K562 (cell line): Measurements from ENCODE around the gene PDZD2. TPM values are rescaled to one million over a fixed set of nuclear protein-coding genes. Genes with fewer than 3 reads are reported as not detected.

Experiments used
- ATAC-seq: fragments of 200-7000 bp; cut with Tn5 transposase; 3 replicates; pipeline ENCODE4 v1.9.1; 2020; ENCODE audit warnings: moderate library complexity
- BruUV-seq: library from RNA; stranded (reverse); fragments of 400-500 nt; replicated peaks from 2 replicates; lab custom pipeline; 2021; lab: Mats Ljungman, UMichigan
- CTCF ChIA-PET: fragments of 300-600 bp; formaldehyde crosslinking; extraction: SDS; loops from one replicate; lab custom pipeline; 2021; ENCODE audit warnings: low intra/inter-chr PET ratio; lab: Yijun Ruan, JAX
- POLR2A ChIA-PET: fragments of 300-600, 350-650 bp; sonication (Branson Sonifier 250); formaldehyde crosslinking; extraction: SDS; loops from one replicate; lab custom pipeline; 2021; ENCODE audit warnings: antibody characterized with exemption, inconsistent platforms; lab: Yijun Ruan, JAX
- DNase-seq, 4 experiments: peaks; one replicate each; pipeline versions ENCODE4 v3.0.0 to v3.0.0-alpha.2; 2011 to 2018; ENCODE audit warnings: low spot score in 3 of 4, mixed read lengths in 3 of 4; ENCODE audit errors: extremely low read depth in 1 of 4
- FAIRE-seq: peaks from 2 replicates; lab custom pipeline; 2011; peaks lifted over from hg19 to GRCh38; lab: Jason Lieb, UNC
- H2AFZ ChIP-seq: 2 replicates; pipeline ENCODE4 v1.6.0; 2011; ENCODE audit warnings: low read depth, low read length, control low read depth, inconsistent platforms
- H3K27ac ChIP-seq: fragments of 200-600 bp; 3 replicates; pipeline ENCODE4 v1.8.0; 2011; ENCODE audit warnings: low read depth, mild to moderate bottlenecking, control low read depth, inconsistent platforms, low read length, moderate library complexity, mixed read lengths; ENCODE audit errors: extremely low read depth
- H3K27me3 ChIP-seq, 2 experiments: fragments of 300-600 bp in 1 of 2; 2 replicates in 1 of 2; 3 replicates in 1 of 2; pipeline versions ENCODE4 v1.6.0 to v1.8.0; 2011; ENCODE audit warnings: inconsistent platforms in 2 of 2, low read length in 2 of 2, mild to moderate bottlenecking in 1 of 2, mixed read lengths in 1 of 2, moderate library complexity in 1 of 2; ENCODE audit not compliant: control insufficient read depth in 2 of 2, insufficient read depth in 2 of 2
- H3K36me3 ChIP-seq: fragments of 300-600 bp; 3 replicates; pipeline ENCODE4 v1.8.0; 2011; ENCODE audit warnings: mild to moderate bottlenecking, low read length, inconsistent platforms; ENCODE audit not compliant: control insufficient read depth, insufficient read depth
- H3K4me1 ChIP-seq, 2 experiments: fragments of 200-600 bp in 1 of 2; replicated peaks in 1 of 2; 2 replicates in 1 of 2; 3 replicates in 1 of 2; pipeline versions ENCODE4 v1.5.1 to v1.8.0; 2011; ENCODE audit warnings: inconsistent platforms in 2 of 2, low read length in 2 of 2, mild to moderate bottlenecking in 1 of 2, mixed read lengths in 1 of 2, moderate library complexity in 1 of 2; ENCODE audit not compliant: control insufficient read depth in 2 of 2, insufficient read depth in 2 of 2
- H3K4me2 ChIP-seq: 2 replicates; pipeline ENCODE4 v1.6.1; 2011; ENCODE audit warnings: low read length, control low read depth, inconsistent platforms, mixed read lengths; ENCODE audit not compliant: insufficient read depth
- H3K4me3 ChIP-seq: fragments of 200-600 bp; sonication (generic), shearing (Covaris generic); 2 replicates; pipeline ENCODE4 v1.5.1; 2016; ENCODE audit warnings: control low read depth, inconsistent platforms
- H3K79me2 ChIP-seq: fragments of 200-600 bp; 3 replicates; pipeline ENCODE4 v1.8.0; 2011; ENCODE audit warnings: low read length, inconsistent platforms; ENCODE audit not compliant: control insufficient read depth, insufficient read depth
- H3K9ac ChIP-seq, 2 experiments: 2 replicates each; pipeline versions ENCODE4 v1.6.0 to v1.6.1; 2011; ENCODE audit warnings: low read depth in 2 of 2, low read length in 2 of 2, control low read depth in 1 of 2, inconsistent platforms in 1 of 2, mild to moderate bottlenecking in 1 of 2, mixed read lengths in 1 of 2; ENCODE audit not compliant: insufficient read depth in 1 of 2
- H3K9me1 ChIP-seq: one replicate; pipeline ENCODE4 v1.6.0; 2011; ENCODE audit warnings: inconsistent platforms, mild to moderate bottlenecking, low read length, moderate library complexity; ENCODE audit not compliant: control insufficient read depth, insufficient read depth
- H3K9me3 ChIP-seq: replicated peaks from 2 replicates; pipeline ENCODE4 v1.5.1; 2011; ENCODE audit warnings: low read depth, low read length, inconsistent platforms; ENCODE audit not compliant: control insufficient read depth, insufficient read depth
- H4K20me1 ChIP-seq: replicated peaks from 2 replicates; pipeline ENCODE4 v1.6.1; 2011; ENCODE audit warnings: low read length, inconsistent platforms, mixed read lengths; ENCODE audit not compliant: control insufficient read depth, insufficient read depth
- NEUROD1 ChIP-seq: fragments of 150-350 bp; IDR thresholded peaks from 2 replicates; pipeline ENCODE4 v1.6.1; 2014; ENCODE audit warnings: borderline replicate concordance, low read length, low read depth; ENCODE audit not compliant: partially characterized antibody
- RAD21 ChIP-seq, 2 experiments: fragments of 250-450 bp in 1 of 2; fragments of 450-650 bp in 1 of 2; sonication (Bioruptor Pico) in 1 of 2; formaldehyde crosslinking in 1 of 2; IDR thresholded peaks in 1 of 2; conservative IDR thresholded peaks in 1 of 2; 2 replicates each; pipeline versions ENCODE4 v1.4.0 to v1.8.0; 2020 to 2022; ENCODE audit warnings: mild to moderate bottlenecking in 2 of 2, moderate library complexity in 1 of 2
- ZNF184 ChIP-seq: sonication (generic); formaldehyde crosslinking; IDR thresholded peaks from 2 replicates; pipeline ENCODE4 v1.5.0; 2020; ENCODE audit warnings: missing genetic modification reagents
- WGBS: fragments of 100-300 bp; shearing (Covaris generic); methylation state at CpG from one replicate; pipeline ENCODE4 v1.1.6; 2016; ENCODE audit warnings: low coverage, mixed read lengths; ENCODE audit not compliant: insufficient coverage; ENCODE audit errors: missing lambda C conversion rate; 5-methylcytosine and 5-hydroxymethylcytosine counted together
- in situ Hi-C: fragments of 300-500 bp; cut with MboI; formaldehyde crosslinking; loops from 4 replicates; pipeline ENCODE4 v1.15.0; 2018; ENCODE audit warnings: inconsistent platforms, mixed read lengths
- intact Hi-C: fragments of 100-400 bp; cut with micrococcal nuclease; formaldehyde crosslinking; loops from 2 replicates; pipeline ENCODE4 v1.14.2; 2022
- polyA plus RNA-seq, 8 experiments: library from polyadenylated mRNA; depleted of rRNA in 4 of 8; stranded (reverse) in 5 of 8; unstranded in 3 of 8; fragments of >200 nt; fragmentation: Nextera tagmentation in 2 of 8; fragmentation: Illumina TruSeq in 1 of 8; extraction: Ambion mirVana in 2 of 8; extraction: Trizol in 1 of 8; gene quantifications; 2 replicates each; pipeline versions ENCODE4 v1.2.1 to v1.2.3, GENCODE V29; 2011 to 2014; ENCODE audit warnings: inconsistent platforms in 1 of 8, missing spikeins in 1 of 8
- total RNA-seq, 7 experiments: library from RNA; depleted of rRNA in 6 of 7; stranded (reverse); fragments of >200 nt in 6 of 7; fragmentation: Illumina TruSeq in 2 of 7; extraction: Trizol in 2 of 7; gene quantifications; 2 replicates each; pipeline versions ENCODE4 v1.2.1 to v1.2.3, GENCODE V29; 2011 to 2021; ENCODE audit warnings: low replicate concordance in 1 of 7
- TF ChIP-seq, protein P1 (sequence below), 3 experiments: IDR thresholded peaks in 2 of 3; conservative IDR thresholded peaks in 1 of 3; 2 replicates each; pipeline ENCODE4 v1.5.1; 2011 to 2012; ENCODE audit warnings: low read length in 3 of 3, mild to moderate bottlenecking in 3 of 3, control low read depth in 2 of 3, improper control_type of control experiment in 1 of 3, inconsistent platforms in 1 of 3, low read depth in 1 of 3, mixed read lengths in 1 of 3, moderate library complexity in 1 of 3; ENCODE audit not compliant: insufficient read depth in 2 of 3

Gene PDZD2
- total and polyA plus RNA-seq, 9 of the 15 experiments (the other 6 are each of a cell fraction or from before 2014, with no cell fraction given): 0.02 to 0.08 (median 0.04) TPM; not detected in 6

DNA sequence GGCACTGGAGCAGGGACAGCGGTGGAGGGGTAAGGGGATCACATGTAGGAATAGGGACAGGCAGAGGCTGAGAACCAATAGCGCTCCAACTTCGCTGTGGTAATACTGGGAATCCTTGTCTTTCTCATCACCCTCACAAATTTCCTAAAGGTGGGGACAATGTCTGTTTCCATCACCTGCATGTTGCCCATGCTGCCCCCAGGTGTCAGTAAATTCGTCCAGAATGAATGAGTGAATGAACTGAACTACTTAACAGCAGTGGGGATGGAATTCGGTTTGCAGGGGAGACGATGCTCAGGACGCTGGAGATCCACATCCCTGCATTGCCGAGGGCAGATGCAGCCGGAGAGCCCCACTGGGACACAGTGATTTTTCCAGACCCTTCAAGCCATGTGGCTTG, 129.9 kb downstream of the PDZD2 start:
- BruUV-seq: no TSS peak
- CTCF ChIA-PET: no interaction called here
- POLR2A ChIA-PET: no interaction called here
- TF ChIP-seq, protein P1, sequence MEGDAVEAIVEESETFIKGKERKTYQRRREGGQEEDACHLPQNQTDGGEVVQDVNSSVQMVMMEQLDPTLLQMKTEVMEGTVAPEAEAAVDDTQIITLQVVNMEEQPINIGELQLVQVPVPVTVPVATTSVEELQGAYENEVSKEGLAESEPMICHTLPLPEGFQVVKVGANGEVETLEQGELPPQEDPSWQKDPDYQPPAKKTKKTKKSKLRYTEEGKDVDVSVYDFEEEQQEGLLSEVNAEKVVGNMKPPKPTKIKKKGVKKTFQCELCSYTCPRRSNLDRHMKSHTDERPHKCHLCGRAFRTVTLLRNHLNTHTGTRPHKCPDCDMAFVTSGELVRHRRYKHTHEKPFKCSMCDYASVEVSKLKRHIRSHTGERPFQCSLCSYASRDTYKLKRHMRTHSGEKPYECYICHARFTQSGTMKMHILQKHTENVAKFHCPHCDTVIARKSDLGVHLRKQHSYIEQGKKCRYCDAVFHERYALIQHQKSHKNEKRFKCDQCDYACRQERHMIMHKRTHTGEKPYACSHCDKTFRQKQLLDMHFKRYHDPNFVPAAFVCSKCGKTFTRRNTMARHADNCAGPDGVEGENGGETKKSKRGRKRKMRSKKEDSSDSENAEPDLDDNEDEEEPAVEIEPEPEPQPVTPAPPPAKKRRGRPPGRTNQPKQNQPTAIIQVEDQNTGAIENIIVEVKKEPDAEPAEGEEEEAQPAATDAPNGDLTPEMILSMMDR (IDR thresholded peaks at IDR 0.05 in 2 of 3, conservative IDR thresholded peaks at IDR 0.05 in 1 of 3; ENCODE audit: insufficient read depth in 2 of 3, low read depth in 1 of 3, low read length in 3 of 3): peak in 2 of 3 experiments; percentile 17 to 19; a peak in 1 of 6 replicates
- TF ChIP-seq ZNF184 (CRISPR knock-in tag) (no peak), RAD21 (CRISPR knock-in tag; conservative IDR thresholded peaks at IDR 0.05 in 1 of 2, IDR thresholded peaks at IDR 0.05 in 1 of 2) (peak in 1 of 2 experiments; percentile 16; a peak in 1 of 4 replicates), NEUROD1 (no peak)
- no peaks in the 10 kb centered on the region for H3K36me3 ChIP-seq
- no peak overlapping the region for H2AFZ ChIP-seq
- intact Hi-C loops (no loop called here), in situ Hi-C loops (no loop called here)
- H3K27ac ChIP-seq: no peak overlapping the region
- no peak overlapping the region for H3K4me2 ChIP-seq
- no peaks in the 10 kb centered on the region for H3K4me1 ChIP-seq
- H3K9ac ChIP-seq: no peak overlapping the region
- no peaks in the 10 kb centered on the region for H3K9me1 ChIP-seq
- 1% methylated on average over 9 of the region's 9 CpGs for WGBS
- H3K27me3 ChIP-seq: peaks cover 0 to 12% of the 10 kb centered on the region in 2 experiments; a peak in 2 of 5 replicates
- no peak overlapping the region for H3K4me3 ChIP-seq
- no peaks in the 10 kb centered on the region for H3K9me3 ChIP-seq
- ATAC-seq: no peak
- H4K20me1 ChIP-seq: 0 out of 2 replicates have a peak, but pooled peaks cover 3% of the 10 kb centered on the region
- DNase-seq: no peak
- no peaks in the 10 kb centered on the region for H3K79me2 ChIP-seq
- no peak for FAIRE-seq
